H9 (cell line): ENCODE data around the gene CGAS. TPM values are rescaled to one million over a fixed set of nuclear protein-coding genes. Genes with fewer than 3 reads are reported as not detected.

ENCODE experiments used
- DNase-seq: peaks from one replicate; pipeline ENCODE4 v3.0.0-alpha.2; 2017
- H2AFZ ChIP-seq: one replicate; pipeline ENCODE4 v1.6.1; 2013; ENCODE audit warnings: mild to moderate bottlenecking, low read length, control low read depth, moderate library complexity
- H2AK5ac ChIP-seq: 2 replicates; pipeline ENCODE4 v1.6.1; 2013; ENCODE audit warnings: low read length, control low read depth, mixed read lengths; ENCODE audit not compliant: insufficient read length
- H2BK120ac ChIP-seq: one replicate; pipeline ENCODE4 v1.6.1; 2013; ENCODE audit warnings: low read depth, mild to moderate bottlenecking, low read length, control low read depth, inconsistent platforms; ENCODE audit not compliant: poor library complexity, severe bottlenecking
- H2BK12ac ChIP-seq: 2 replicates; pipeline ENCODE4 v1.6.1; 2013; ENCODE audit warnings: low read length, control low read depth, mixed read lengths, low read depth; ENCODE audit not compliant: insufficient read length
- H2BK15ac ChIP-seq: 2 replicates; pipeline ENCODE4 v1.6.1; 2013; ENCODE audit warnings: low read depth, low read length, control low read depth
- H2BK20ac ChIP-seq: one replicate; pipeline ENCODE4 v1.6.1; 2013; ENCODE audit warnings: low read depth, mild to moderate bottlenecking, low read length, control low read depth, inconsistent platforms; ENCODE audit not compliant: poor library complexity, severe bottlenecking
- H2BK5ac ChIP-seq: 2 replicates; pipeline ENCODE4 v1.6.1; 2013; ENCODE audit warnings: low read length, control low read depth, mixed read lengths; ENCODE audit not compliant: insufficient read length
- H3K14ac ChIP-seq: 2 replicates; pipeline ENCODE4 v1.6.1; 2013; ENCODE audit warnings: low read length, control low read depth; ENCODE audit not compliant: insufficient read depth
- H3K18ac ChIP-seq: 2 replicates; pipeline ENCODE4 v1.6.1; 2013; ENCODE audit warnings: low read depth, mild to moderate bottlenecking, mixed read lengths, low read length, control low read depth; ENCODE audit not compliant: insufficient read length
- H3K23ac ChIP-seq: 2 replicates; pipeline ENCODE4 v1.6.1; 2013; ENCODE audit warnings: low read length, control low read depth, mixed read lengths, low read depth; ENCODE audit not compliant: insufficient read length
- H3K23me2 ChIP-seq: 2 replicates; pipeline ENCODE4 v1.6.1; 2013; ENCODE audit warnings: low read depth, mild to moderate bottlenecking, mixed read lengths, low read length, control low read depth; ENCODE audit not compliant: insufficient read length, poor library complexity, severe bottlenecking
- H3K27ac ChIP-seq: 2 replicates; pipeline ENCODE4 v1.5.1; 2013; ENCODE audit warnings: low read length, control low read depth, mixed read lengths, low read depth; ENCODE audit not compliant: insufficient read length
- H3K27me3 ChIP-seq: 2 replicates; pipeline ENCODE4 v1.6.1; 2013; ENCODE audit warnings: low read length, control low read depth, inconsistent platforms; ENCODE audit not compliant: insufficient read depth
- H3K4ac ChIP-seq: 2 replicates; pipeline ENCODE4 v1.6.1; 2013; ENCODE audit warnings: low read depth, mild to moderate bottlenecking, control low read depth, inconsistent platforms, low read length, moderate library complexity
- H3K4me1 ChIP-seq: 2 replicates; pipeline ENCODE4 v1.6.1; 2013; ENCODE audit warnings: low read length, control low read depth, inconsistent platforms; ENCODE audit not compliant: insufficient read depth
- H3K4me2 ChIP-seq: 2 replicates; pipeline ENCODE4 v1.6.1; 2013; ENCODE audit warnings: low read length, control low read depth, mixed read lengths; ENCODE audit not compliant: insufficient read length, insufficient read depth
- H3K56ac ChIP-seq: 2 replicates; pipeline ENCODE4 v1.6.1; 2013; ENCODE audit warnings: low read depth, mild to moderate bottlenecking, mixed read lengths, low read length, control low read depth; ENCODE audit not compliant: insufficient read length
- H3K79me1 ChIP-seq: 2 replicates; pipeline ENCODE4 v1.6.1; 2013; ENCODE audit warnings: low read depth, mild to moderate bottlenecking, moderate library complexity, low read length, control low read depth, inconsistent platforms; ENCODE audit not compliant: insufficient read depth, poor library complexity, severe bottlenecking
- H3K79me2 ChIP-seq: 2 replicates; pipeline ENCODE4 v1.6.1; 2013; ENCODE audit warnings: low read length, control low read depth, inconsistent platforms; ENCODE audit not compliant: insufficient read depth
- H3K9ac ChIP-seq: 2 replicates; pipeline ENCODE4 v1.6.1; 2013; ENCODE audit warnings: low read length, control low read depth, mixed read lengths; ENCODE audit not compliant: insufficient read length; ENCODE audit errors: extremely low read depth
- H3K9me3 ChIP-seq: one replicate; pipeline ENCODE4 v1.6.1; 2013; ENCODE audit warnings: low read depth, low read length, inconsistent platforms; ENCODE audit not compliant: control insufficient read depth
- H3T11ph ChIP-seq: one replicate; pipeline ENCODE4 v1.6.1; 2013; ENCODE audit warnings: mild to moderate bottlenecking, low read length, control low read depth, inconsistent platforms
- H4K20me1 ChIP-seq: one replicate; pipeline ENCODE4 v1.6.1; 2013; ENCODE audit not compliant: control insufficient read depth, insufficient read length, insufficient read depth
- H4K5ac ChIP-seq: 2 replicates; pipeline ENCODE4 v1.6.1; 2013; ENCODE audit warnings: low read depth, mild to moderate bottlenecking, mixed read lengths, low read length, control low read depth; ENCODE audit not compliant: insufficient read length
- H4K8ac ChIP-seq: replicated peaks from 2 replicates; pipeline ENCODE4 v1.6.1; 2013; ENCODE audit warnings: low read length, control low read depth, mixed read lengths, low read depth; ENCODE audit not compliant: insufficient read length
- H4K91ac ChIP-seq: 2 replicates; pipeline ENCODE4 v1.6.1; 2013; ENCODE audit warnings: low read depth, mild to moderate bottlenecking, moderate library complexity, mixed read lengths, low read length, control low read depth; ENCODE audit not compliant: insufficient read length
- H3K27ac Mint-ChIP-seq, 3 experiments: 2 replicates in 2 of 3; 3 replicates in 1 of 3; pipeline ENCODE4 v1.8.0; 2020 to 2021; ENCODE audit warnings: mixed read lengths in 3 of 3, mild to moderate bottlenecking in 1 of 3, moderate library complexity in 1 of 3
- H3K27me3 Mint-ChIP-seq: 2 replicates; pipeline ENCODE4 v1.8.0; 2021; ENCODE audit warnings: low read depth, mild to moderate bottlenecking, moderate library complexity, mixed read lengths
- H3K36me3 Mint-ChIP-seq, 3 experiments: 2 replicates in 2 of 3; 3 replicates in 1 of 3; pipeline ENCODE4 v1.8.0; 2020 to 2021; ENCODE audit warnings: low read depth in 3 of 3, mixed read lengths in 3 of 3; ENCODE audit not compliant: insufficient read depth in 1 of 3
- H3K4me1 Mint-ChIP-seq, 2 experiments: 2 replicates each; pipeline ENCODE4 v1.8.0; 2020; ENCODE audit warnings: mixed read lengths in 2 of 2
- H3K4me3 Mint-ChIP-seq, 2 experiments: 2 replicates in 1 of 2; 3 replicates in 1 of 2; pipeline ENCODE4 v1.8.0; 2020 to 2021; ENCODE audit warnings: mild to moderate bottlenecking in 2 of 2, mixed read lengths in 2 of 2, moderate library complexity in 1 of 2
- H3K9me3 Mint-ChIP-seq, 2 experiments: 2 replicates in 1 of 2; 3 replicates in 1 of 2; pipeline ENCODE4 v1.8.0; 2020; ENCODE audit warnings: mild to moderate bottlenecking in 2 of 2, mixed read lengths in 2 of 2, moderate library complexity in 1 of 2
- WGBS: extraction: QIAGEN DNeasy Blood & Tissue Kit; methylation state at CpG from one replicate; pipeline ENCODE4 v1.1.7; 2013; ENCODE audit warnings: missing lambda C conversion rate, low lambda C conversion rate, mixed read lengths; ENCODE audit not compliant: insufficient read length; ENCODE audit errors: extremely low coverage; 5-methylcytosine and 5-hydroxymethylcytosine counted together
- total RNA-seq: library from RNA; stranded (reverse); gene quantifications from 2 replicates; pipeline ENCODE4 v1.2.1, GENCODE V29; 2021
- TF ChIP-seq, protein P1 (sequence below): fragments of 200-600 bp; sonication (generic); conservative IDR thresholded peaks from 3 replicates; pipeline ENCODE4 v1.8.0; 2021; ENCODE audit warnings: antibody characterized with exemption, mild to moderate bottlenecking

Gene CGAS
- total RNA-seq, 1 experiment from 2014 or later = 1.7 TPM

DNA sequence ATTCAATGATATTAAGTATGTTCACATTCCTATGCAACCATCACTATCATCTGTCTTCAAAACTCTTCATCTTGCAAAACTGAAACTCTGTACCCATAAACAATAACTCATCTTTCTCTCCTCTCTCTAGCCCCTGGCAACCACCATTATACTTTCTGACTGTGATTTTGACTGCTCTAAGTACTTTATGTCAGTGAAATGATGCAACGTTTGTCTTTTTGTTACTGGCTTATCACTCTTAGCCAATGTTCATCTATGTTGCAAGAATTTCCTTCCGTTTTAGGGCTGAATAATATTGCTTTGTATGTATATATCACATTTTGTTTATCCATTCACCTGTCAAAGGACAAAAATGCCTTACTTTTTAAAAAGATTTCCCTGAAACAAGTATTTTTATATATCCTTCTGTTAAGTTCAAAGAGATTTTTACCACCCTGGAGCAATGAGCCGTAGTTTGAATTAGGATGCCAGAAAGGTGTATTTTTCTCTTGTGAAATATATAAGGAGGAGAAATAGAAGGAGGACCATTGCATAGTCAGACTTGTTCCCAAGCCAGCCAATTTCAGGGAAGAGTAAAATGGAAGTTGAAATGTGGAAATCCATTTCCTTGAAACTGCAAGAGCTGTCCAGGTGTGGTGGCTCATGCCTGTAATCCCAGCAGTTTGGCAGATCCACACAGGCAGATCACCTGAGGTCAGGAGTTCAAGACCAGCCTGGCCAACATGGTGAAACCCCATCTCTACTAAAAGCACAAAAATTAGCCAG lies 4.0 kb upstream of the CGAS start:
- H3K4me1 Mint-ChIP-seq = peaks cover 0 to 8% of the 10 kb centered on the region in 2 experiments; a peak in 2 of 4 replicates

More for the DNA sequence above, 4.0 kb upstream of the CGAS start:
- H2BK120ac ChIP-seq = no peak overlapping the region
- no peak overlapping the region for H3K18ac ChIP-seq
- Mint-ChIP-seq H3K36me3 (no peaks in the 10 kb centered on the region), H3K9me3 (no peaks in the 10 kb centered on the region), H3K4me3 (no peak overlapping the region), H3K27ac (no peak overlapping the region), H3K27me3 (peaks cover 16% of the 10 kb centered on the region)
- no peaks in the 10 kb centered on the region for H3K27me3 ChIP-seq
- H3K27ac ChIP-seq = no peak overlapping the region
- no peaks in the 10 kb centered on the region for H3K79me1 ChIP-seq
- no peaks in the 10 kb centered on the region for H4K20me1 ChIP-seq
- H4K5ac ChIP-seq = no peak overlapping the region
- H3K9ac ChIP-seq = no peak overlapping the region
- no peak overlapping the region for H3K4me2 ChIP-seq
- no peak for DNase-seq
- H3K14ac ChIP-seq = no peak overlapping the region
- no peak overlapping the region for H2BK20ac ChIP-seq
- H2BK15ac ChIP-seq = no peak overlapping the region
- no peak overlapping the region for H3K56ac ChIP-seq
- no peak overlapping the region for H3K4ac ChIP-seq
- H3K23ac ChIP-seq = no peak overlapping the region
- H2AK5ac ChIP-seq = no peak overlapping the region
- H2BK5ac ChIP-seq = no peak overlapping the region
- H4K91ac ChIP-seq = no peak overlapping the region
- H3K9me3 ChIP-seq = no peaks in the 10 kb centered on the region
- no peak overlapping the region for H2AFZ ChIP-seq
- H4K8ac ChIP-seq = no peak overlapping the region
- no CpG with 5 or more reads among the region's 3 CpGs for WGBS
- H3K79me2 ChIP-seq = no peaks in the 10 kb centered on the region
- no peak overlapping the region for H2BK12ac ChIP-seq
- H3T11ph ChIP-seq = no peak overlapping the region
- H3K4me1 ChIP-seq = no peaks in the 10 kb centered on the region
- H3K23me2 ChIP-seq = peaks cover 3% of the 10 kb centered on the region
- TF ChIP-seq, protein P1, sequence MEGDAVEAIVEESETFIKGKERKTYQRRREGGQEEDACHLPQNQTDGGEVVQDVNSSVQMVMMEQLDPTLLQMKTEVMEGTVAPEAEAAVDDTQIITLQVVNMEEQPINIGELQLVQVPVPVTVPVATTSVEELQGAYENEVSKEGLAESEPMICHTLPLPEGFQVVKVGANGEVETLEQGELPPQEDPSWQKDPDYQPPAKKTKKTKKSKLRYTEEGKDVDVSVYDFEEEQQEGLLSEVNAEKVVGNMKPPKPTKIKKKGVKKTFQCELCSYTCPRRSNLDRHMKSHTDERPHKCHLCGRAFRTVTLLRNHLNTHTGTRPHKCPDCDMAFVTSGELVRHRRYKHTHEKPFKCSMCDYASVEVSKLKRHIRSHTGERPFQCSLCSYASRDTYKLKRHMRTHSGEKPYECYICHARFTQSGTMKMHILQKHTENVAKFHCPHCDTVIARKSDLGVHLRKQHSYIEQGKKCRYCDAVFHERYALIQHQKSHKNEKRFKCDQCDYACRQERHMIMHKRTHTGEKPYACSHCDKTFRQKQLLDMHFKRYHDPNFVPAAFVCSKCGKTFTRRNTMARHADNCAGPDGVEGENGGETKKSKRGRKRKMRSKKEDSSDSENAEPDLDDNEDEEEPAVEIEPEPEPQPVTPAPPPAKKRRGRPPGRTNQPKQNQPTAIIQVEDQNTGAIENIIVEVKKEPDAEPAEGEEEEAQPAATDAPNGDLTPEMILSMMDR = no peak
